GM23338 (cell line): Measurements from ENCODE around the gene BCR. TPM values are rescaled to one million over a fixed set of nuclear protein-coding genes. Genes with fewer than 3 reads are reported as not detected.

ENCODE experiments used
- ATAC-seq: fragments of 200-7000 bp; cut with Tn5 transposase; 3 replicates; pipeline ENCODE4 v1.9.1; 2020
- DNase-seq: peaks from one replicate; pipeline ENCODE4 v3.0.0-alpha.2; 2015; ENCODE audit warnings: low spot score
- H2AFZ ChIP-seq: fragments of 200-600 bp; sonication (generic); 2 replicates; pipeline ENCODE4 v1.8.0; 2016; ENCODE audit warnings: antibody characterized with exemption, mild to moderate bottlenecking, moderate library complexity
- H3F3A ChIP-seq: fragments of 200-600 bp; sonication (generic); replicated peaks from 2 replicates; pipeline ENCODE4 v1.8.0; 2017; ENCODE audit warnings: antibody characterized with exemption, mixed run types, low read depth
- H3K27ac ChIP-seq: fragments of 200-600 bp; sonication (generic); 2 replicates; pipeline ENCODE4 v1.6.1; 2016; ENCODE audit warnings: low read depth
- H3K27me3 ChIP-seq: fragments of 200-600 bp; sonication (generic); 2 replicates; pipeline ENCODE4 v1.8.0; 2016; ENCODE audit warnings: mild to moderate bottlenecking, mixed run types, moderate library complexity; ENCODE audit not compliant: insufficient read depth
- H3K36me3 ChIP-seq: fragments of 200-600 bp; sonication (generic); 2 replicates; pipeline ENCODE4 v1.8.0; 2016; ENCODE audit warnings: mild to moderate bottlenecking; ENCODE audit not compliant: insufficient read depth
- H3K4me1 ChIP-seq: fragments of 200-600 bp; sonication (generic); 2 replicates; pipeline ENCODE4 v1.8.0; 2016; ENCODE audit warnings: mild to moderate bottlenecking, moderate library complexity; ENCODE audit not compliant: insufficient read depth
- H3K4me2 ChIP-seq: fragments of 200-600 bp; sonication (generic); 2 replicates; pipeline ENCODE4 v1.7.1; 2017; ENCODE audit warnings: mixed run types
- H3K4me3 ChIP-seq: fragments of 200-600 bp; sonication (generic); 2 replicates; pipeline ENCODE4 v1.6.1; 2016; ENCODE audit warnings: mixed run types
- H3K79me2 ChIP-seq: fragments of 200-600 bp; sonication (generic); replicated peaks from 2 replicates; pipeline ENCODE4 v1.8.0; 2017; ENCODE audit warnings: mild to moderate bottlenecking; ENCODE audit not compliant: insufficient read depth
- H3K9me2 ChIP-seq: fragments of 200-600 bp; sonication (generic); 2 replicates; pipeline ENCODE4 v1.8.0; 2017; ENCODE audit not compliant: insufficient read depth
- H4K20me1 ChIP-seq: fragments of 200-600 bp; sonication (generic); replicated peaks from 2 replicates; pipeline ENCODE4 v1.8.0; 2017; ENCODE audit warnings: mild to moderate bottlenecking; ENCODE audit not compliant: insufficient read depth
- H3K27ac Mint-ChIP-seq: 2 replicates; pipeline ENCODE4 v1.8.0; 2020; ENCODE audit warnings: inconsistent platforms, mild to moderate bottlenecking, moderate library complexity, mixed read lengths
- H3K27me3 Mint-ChIP-seq: 3 replicates; pipeline ENCODE4 v1.8.0; 2022; ENCODE audit warnings: low read depth, mild to moderate bottlenecking, moderate library complexity, mixed read lengths, inconsistent platforms; ENCODE audit not compliant: insufficient read depth, poor library complexity
- H3K36me3 Mint-ChIP-seq: 3 replicates; pipeline ENCODE4 v1.8.0; 2021; ENCODE audit warnings: low read depth, mild to moderate bottlenecking, inconsistent platforms, moderate library complexity, mixed read lengths
- H3K4me1 Mint-ChIP-seq: 3 replicates; pipeline ENCODE4 v1.8.0; 2020; ENCODE audit warnings: mild to moderate bottlenecking, inconsistent platforms, mixed read lengths
- H3K4me3 Mint-ChIP-seq: 3 replicates; pipeline ENCODE4 v1.8.0; 2021; ENCODE audit warnings: moderate library complexity, mild to moderate bottlenecking, inconsistent platforms, mixed read lengths
- H3K9me3 Mint-ChIP-seq: 3 replicates; pipeline ENCODE4 v1.8.0; 2020; ENCODE audit warnings: moderate library complexity, mild to moderate bottlenecking, inconsistent platforms, mixed read lengths
- CREB1 ChIP-seq: fragments of 250-450 bp; sonication (Bioruptor Pico); IDR thresholded peaks from 2 replicates; pipeline ENCODE4 v1.5.0; 2020; ENCODE audit warnings: low read depth, mild to moderate bottlenecking, moderate library complexity
- EZH2 ChIP-seq: fragments of 200-600 bp; sonication (generic); IDR thresholded peaks from one replicate; pipeline ENCODE4 v1.8.0; 2017; ENCODE audit warnings: antibody characterized with exemption, mild to moderate bottlenecking, low read depth; ENCODE audit not compliant: unreplicated experiment
- EZH2phosphoT487 ChIP-seq: fragments of 200-600 bp; sonication (generic); IDR thresholded peaks from one replicate; pipeline ENCODE4 v1.8.1; 2018; ENCODE audit warnings: antibody characterized with exemption; ENCODE audit not compliant: unreplicated experiment
- JUNB ChIP-seq: IDR thresholded peaks from one replicate; pipeline ENCODE4 v1.6.1; 2016; ENCODE audit warnings: antibody characterized with exemption; ENCODE audit not compliant: unreplicated experiment
- NANOG ChIP-seq: IDR thresholded peaks from 2 replicates; pipeline ENCODE4 v1.6.1; 2016; ENCODE audit warnings: antibody characterized with exemption, borderline replicate concordance
- POLR2AphosphoS5 ChIP-seq: IDR thresholded peaks from 2 replicates; pipeline ENCODE4 v1.6.1; 2016; ENCODE audit warnings: antibody characterized with exemption, low read depth
- REST ChIP-seq: IDR thresholded peaks from one replicate; pipeline ENCODE4 v1.6.1; 2018; ENCODE audit warnings: antibody characterized with exemption; ENCODE audit not compliant: unreplicated experiment
- STAT1 ChIP-seq: IDR thresholded peaks from one replicate; pipeline ENCODE4 v1.6.1; 2016; ENCODE audit warnings: antibody characterized with exemption; ENCODE audit not compliant: unreplicated experiment
- ZNF114 ChIP-seq: fragments of 250-450 bp; sonication (Bioruptor Pico); IDR thresholded peaks from 2 replicates; pipeline ENCODE4 v1.5.0; 2020; ENCODE audit warnings: mild to moderate bottlenecking, moderate library complexity
- ZNF331 ChIP-seq: fragments of 250-450 bp; sonication (Bioruptor Pico); IDR thresholded peaks from 2 replicates; pipeline ENCODE4 v1.5.0; 2020; ENCODE audit warnings: low read depth, mild to moderate bottlenecking, moderate library complexity
- ZNF462 ChIP-seq: fragments of 250-450 bp; sonication (Bioruptor Pico); IDR thresholded peaks from 2 replicates; pipeline ENCODE4 v1.5.0; 2020; ENCODE audit warnings: mild to moderate bottlenecking, moderate library complexity
- polyA plus RNA-seq: library from polyadenylated mRNA; unstranded; fragments of >200 nt; fragmentation: Nextera tagmentation; extraction: Ambion mirVana; gene quantifications from 2 replicates; pipeline ENCODE4 v1.2.1, GENCODE V29; 2016
- total RNA-seq: library from RNA; depleted of rRNA; stranded (reverse); fragments of >200 nt; shearing (Covaris generic); gene quantifications from 2 replicates; pipeline ENCODE4 v1.2.3, GENCODE V29; 2014
- TF ChIP-seq, protein P1 (sequence below): IDR thresholded peaks from 2 replicates; pipeline ENCODE4 v1.6.1; 2016; ENCODE audit warnings: antibody characterized with exemption
- TF ChIP-seq, protein P2 (sequence below), 2 experiments: fragments of 200-600 bp in 1 of 2; sonication (generic) in 1 of 2; conservative IDR thresholded peaks; 2 replicates each; pipeline versions ENCODE4 v1.5.1 to v1.6.1; 2016 to 2017; ENCODE audit warnings: antibody characterized with exemption in 2 of 2, low read depth in 2 of 2, mild to moderate bottlenecking in 2 of 2, moderate library complexity in 1 of 2

BCR gene
- total and polyA plus RNA-seq, 2 experiments from 2014 or later = 17.7 to 121 TPM

DNA sequence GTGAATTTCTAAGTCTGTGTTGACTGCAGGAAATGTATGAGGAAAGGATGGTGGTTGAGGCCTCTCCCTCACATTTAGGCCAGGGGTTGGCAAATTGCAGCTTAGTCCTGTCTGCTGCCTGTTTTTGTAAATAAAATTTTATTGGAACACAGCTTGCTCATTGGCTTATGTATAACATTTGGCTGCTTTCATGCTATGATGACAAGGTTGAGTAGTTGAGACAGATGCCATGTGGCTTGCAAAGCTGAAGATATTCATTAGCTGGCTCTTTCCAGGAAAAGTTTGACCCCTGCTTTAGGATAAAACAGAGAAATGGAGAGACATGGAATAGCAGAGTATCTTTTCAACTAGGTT, 46.2 kb downstream of the BCR start:
- Histone ChIP-seq H3F3A (peaks cover 15% of the 10 kb centered on the region; the same call in 1 of the 2 replicates), H3K9me2 (no peaks in the 10 kb centered on the region), H3K4me1 (peaks cover 83% of the 10 kb centered on the region), H3K36me3 (peaks cover 10% of the 10 kb centered on the region; the same call in 1 of the 2 replicates), H3K27me3 (no peaks in the 10 kb centered on the region), H3K4me3 (no peak overlapping the region), H2AFZ (no peak overlapping the region), H4K20me1 (peaks cover 24% of the 10 kb centered on the region), H3K79me2 (peaks cover 100% of the 10 kb centered on the region), H3K4me2 (no peak overlapping the region), H3K27ac (0 out of 2 replicates have a peak overlapping the region, but pooled peaks have one; percentile 75)
- Mint-ChIP-seq H3K4me1 (peaks cover 72% of the 10 kb centered on the region), H3K27ac (no peak overlapping the region), H3K4me3 (no peak overlapping the region), H3K36me3 (peaks cover 35% of the 10 kb centered on the region), H3K27me3 (peaks cover 3% of the 10 kb centered on the region), H3K9me3 (peaks cover 30% of the 10 kb centered on the region)
- no peak for ATAC-seq
- TF ChIP-seq CREB1 (CRISPR knock-in tag) = no peak
- TF ChIP-seq, protein P1, sequence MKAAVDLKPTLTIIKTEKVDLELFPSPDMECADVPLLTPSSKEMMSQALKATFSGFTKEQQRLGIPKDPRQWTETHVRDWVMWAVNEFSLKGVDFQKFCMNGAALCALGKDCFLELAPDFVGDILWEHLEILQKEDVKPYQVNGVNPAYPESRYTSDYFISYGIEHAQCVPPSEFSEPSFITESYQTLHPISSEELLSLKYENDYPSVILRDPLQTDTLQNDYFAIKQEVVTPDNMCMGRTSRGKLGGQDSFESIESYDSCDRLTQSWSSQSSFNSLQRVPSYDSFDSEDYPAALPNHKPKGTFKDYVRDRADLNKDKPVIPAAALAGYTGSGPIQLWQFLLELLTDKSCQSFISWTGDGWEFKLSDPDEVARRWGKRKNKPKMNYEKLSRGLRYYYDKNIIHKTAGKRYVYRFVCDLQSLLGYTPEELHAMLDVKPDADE = no peak
- TF ChIP-seq POLR2AphosphoS5 = no peak
- no peak for TF ChIP-seq ZNF114 (CRISPR knock-in tag)
- no peak for TF ChIP-seq JUNB
- TF ChIP-seq NANOG = no peak
- TF ChIP-seq EZH2phosphoT487 = no peak
- TF ChIP-seq STAT1 = no peak
- no peak for TF ChIP-seq EZH2
- TF ChIP-seq, protein P2, sequence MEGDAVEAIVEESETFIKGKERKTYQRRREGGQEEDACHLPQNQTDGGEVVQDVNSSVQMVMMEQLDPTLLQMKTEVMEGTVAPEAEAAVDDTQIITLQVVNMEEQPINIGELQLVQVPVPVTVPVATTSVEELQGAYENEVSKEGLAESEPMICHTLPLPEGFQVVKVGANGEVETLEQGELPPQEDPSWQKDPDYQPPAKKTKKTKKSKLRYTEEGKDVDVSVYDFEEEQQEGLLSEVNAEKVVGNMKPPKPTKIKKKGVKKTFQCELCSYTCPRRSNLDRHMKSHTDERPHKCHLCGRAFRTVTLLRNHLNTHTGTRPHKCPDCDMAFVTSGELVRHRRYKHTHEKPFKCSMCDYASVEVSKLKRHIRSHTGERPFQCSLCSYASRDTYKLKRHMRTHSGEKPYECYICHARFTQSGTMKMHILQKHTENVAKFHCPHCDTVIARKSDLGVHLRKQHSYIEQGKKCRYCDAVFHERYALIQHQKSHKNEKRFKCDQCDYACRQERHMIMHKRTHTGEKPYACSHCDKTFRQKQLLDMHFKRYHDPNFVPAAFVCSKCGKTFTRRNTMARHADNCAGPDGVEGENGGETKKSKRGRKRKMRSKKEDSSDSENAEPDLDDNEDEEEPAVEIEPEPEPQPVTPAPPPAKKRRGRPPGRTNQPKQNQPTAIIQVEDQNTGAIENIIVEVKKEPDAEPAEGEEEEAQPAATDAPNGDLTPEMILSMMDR (conservative IDR thresholded peaks at IDR 0.05; ENCODE audit: low read depth in 2 of 2) = no peak
- no peak for TF ChIP-seq ZNF462
- no peak for TF ChIP-seq ZNF331 (CRISPR knock-in tag)
- no peak for TF ChIP-seq REST
- DNase-seq = no peak
